ENCODE measurements around the gene GPX2.

The GPX2 gene

DNA sequence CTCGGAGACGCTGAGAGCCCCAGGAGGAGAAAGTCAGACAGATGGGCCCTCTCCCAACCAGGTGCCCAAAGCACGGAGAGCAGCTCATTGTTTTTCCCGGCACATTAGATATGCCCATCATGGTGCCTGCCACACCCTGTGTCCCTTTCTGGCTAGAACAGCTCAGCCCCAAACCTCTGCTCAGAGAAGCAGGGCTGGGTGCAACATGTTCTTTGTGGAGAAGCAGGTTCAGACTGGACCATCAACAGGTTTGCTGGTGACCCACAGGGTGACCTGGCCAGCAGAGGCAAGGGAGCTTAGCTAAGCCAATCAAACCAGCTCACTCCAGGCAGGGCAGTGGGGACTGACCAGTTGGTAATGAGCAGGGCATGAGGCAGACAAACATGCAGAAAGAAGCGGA is 16.2 kb upstream of the GPX2 start:
- DNase-seq, result no peak

DNA sequence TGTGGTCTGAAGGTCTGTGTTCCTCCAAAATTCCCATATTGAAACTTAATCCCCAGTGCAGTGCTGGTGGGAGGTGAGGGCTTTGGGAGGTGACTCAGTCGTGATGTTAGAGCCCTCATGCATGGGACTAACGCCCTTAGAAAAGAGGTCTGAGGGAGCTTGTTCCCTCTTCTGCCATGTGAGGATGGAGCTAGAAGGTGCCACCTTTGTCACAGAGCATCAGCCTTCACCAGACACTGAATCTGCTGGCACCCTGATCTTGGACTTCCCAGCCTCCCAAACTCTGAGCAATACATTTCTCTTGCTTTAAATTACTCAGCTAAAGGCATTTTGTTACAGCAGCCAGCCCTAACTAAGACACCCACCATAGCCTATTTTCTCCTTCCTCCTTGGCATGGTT is 15.7 kb upstream of the GPX2 start:
- DNase-seq, result no peak

DNA sequence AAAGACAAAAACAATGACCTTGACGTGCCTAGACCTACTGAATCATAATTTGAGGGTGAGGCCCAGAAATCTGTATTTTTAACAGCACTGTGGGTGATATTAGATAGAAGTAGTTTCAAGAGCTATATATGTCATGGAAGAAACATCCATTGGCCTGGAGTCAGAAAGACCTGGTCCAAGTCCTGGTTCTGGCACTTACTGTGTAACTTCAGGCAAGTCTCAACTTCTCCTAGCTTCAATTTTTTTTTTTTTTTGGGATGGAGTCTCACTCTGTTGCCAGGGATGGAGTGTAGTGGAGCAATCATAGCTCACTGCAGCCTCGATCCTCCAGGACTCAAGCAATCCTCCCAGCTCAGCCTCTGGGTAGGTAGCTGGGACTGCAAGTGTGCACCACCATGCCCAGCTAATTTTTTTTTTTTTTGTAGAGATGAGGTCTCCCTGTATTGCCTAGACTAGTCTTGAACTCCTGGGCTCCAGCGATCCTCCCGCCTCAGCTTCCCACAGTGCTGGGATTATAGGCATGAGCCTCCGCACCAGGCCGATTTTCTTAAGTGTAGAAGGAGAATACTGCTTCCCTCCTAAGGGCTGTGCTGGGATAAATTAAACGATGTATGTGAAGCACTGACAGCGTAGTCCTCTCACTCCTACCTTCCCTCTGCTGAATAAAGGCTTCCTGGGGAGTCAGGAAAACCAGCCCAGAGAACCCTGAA is 14.3 kb upstream of the GPX2 start:
- no peak for DNase-seq

DNA sequence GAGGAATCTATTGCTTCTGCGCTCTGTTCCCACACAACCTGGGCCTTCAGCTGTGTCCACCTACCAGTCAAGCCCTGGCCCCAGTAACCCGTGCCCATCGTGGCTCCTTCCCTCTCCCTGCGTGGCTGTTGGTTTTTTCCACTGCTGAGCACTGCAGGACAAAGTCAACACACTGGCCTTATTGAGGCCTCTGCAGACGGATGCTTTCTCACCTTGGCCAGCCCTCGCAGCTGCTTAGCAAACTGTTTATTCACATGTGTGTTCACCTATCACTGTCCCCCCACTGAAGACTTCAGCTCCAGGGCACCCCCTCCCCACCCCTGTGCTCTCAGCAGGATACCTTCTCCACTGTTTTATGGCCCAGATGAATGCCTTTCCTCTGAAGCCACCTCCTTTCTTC is 12.8 kb upstream of the GPX2 start:
- no peak for DNase-seq

DNA sequence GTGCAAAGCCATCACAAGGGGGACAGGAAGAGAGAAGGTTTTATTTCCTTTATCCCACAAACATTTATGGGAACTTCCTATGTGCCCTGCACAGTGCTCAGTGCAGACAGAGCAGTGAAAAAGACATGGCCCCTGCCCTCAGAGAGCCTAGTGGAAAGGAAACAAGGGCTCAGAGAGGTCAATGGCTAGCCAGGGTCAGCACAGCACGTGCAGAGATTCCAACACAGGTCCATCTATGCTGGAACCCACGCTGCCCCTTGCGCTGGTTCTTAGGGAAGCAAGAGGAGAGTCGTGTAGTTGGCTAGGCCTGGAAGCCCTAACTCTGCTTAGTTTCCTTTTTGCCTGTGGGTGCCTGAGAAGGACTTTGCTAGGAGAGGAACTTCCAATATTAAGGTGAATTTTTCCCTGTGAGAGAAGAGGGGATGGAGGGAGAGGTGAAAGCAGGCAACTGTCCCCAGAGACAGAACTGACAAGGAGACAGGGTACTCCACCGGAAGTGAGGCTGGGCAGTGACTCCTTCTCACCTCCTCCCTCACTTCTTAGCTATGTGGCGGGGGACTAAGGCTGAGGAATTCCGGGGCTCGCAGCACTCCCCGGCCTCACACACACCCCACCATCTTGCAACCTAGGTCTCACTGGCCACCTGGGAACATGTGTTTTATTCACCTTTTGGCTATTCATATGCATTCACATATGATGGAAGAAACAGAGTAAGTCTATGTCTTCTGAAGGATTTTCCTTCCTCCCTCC is 12.1 kb upstream of the GPX2 start:
- DNase-seq, result no peak

DNA sequence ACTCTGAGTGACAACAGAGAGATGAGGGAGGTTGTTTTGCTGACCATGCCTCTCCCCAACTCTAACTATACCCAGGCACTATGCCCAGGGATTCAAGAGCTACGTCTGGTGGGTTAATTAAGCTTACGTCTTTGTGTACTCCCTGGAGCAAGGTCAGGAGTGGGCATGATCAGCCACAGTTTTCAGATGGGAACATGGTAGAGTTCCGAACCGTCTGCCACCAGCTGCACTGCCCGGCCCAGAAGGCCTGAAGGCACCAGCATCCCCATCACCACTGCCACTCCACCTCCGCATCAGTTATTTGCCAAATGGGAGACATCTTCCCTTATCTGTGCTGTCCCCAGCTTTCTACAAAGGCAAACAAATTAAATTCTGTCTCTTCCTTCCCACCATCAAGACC is 11.1 kb upstream of the GPX2 start:
- DNase-seq, result no peak

DNA sequence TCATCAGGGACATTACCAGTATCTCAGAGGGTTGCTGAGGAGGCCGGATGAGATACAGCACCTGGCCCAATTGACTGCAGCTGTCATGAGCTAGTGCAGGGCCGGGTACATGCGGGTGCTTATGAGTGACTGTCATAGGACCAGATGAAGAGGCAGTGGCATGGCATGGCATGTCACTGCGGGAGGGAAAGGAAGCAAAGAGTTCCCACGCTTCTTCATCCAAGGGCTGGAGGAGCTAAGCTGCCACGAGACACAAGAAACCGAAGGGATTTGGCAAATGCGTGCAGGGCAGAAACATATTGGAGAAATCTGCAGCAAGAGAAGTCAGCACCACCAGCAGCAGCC is 10.7 kb upstream of the GPX2 start:
- DNase-seq, result no peak

DNA sequence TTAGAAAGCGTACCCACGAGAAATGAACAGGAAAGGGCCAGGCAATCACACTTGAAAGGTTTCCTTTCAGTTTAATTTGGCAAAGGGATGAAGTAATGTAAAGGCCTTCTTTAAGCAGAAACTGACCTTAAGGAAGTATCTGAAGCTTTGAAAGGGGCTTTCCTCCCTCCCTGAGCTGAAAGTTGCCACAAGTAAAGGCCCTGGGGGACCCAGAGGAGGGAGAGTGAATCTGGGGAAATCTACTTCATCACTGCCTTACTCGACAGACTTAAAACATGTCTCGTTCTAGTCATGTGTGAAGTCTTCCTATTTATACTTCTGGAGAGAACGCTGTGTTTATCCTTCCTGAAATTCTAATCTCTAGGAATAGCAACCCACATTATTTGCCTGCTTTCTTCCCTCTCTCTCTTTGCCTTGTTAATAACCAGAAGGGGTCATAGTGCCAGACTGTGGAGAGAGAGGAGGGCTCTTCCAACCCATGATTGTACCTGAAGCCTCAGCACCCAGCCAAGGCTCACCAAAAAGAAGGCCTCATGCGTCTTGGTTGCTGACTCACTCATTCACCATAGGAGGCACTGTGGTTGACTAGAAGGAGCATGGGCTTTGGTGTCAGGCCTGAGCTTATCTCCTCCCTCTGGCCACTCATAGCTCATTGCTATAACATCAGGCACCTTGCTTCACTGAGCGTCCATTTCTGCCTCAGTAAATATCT is 10.2 kb upstream of the GPX2 start:
- no peak for DNase-seq

DNA sequence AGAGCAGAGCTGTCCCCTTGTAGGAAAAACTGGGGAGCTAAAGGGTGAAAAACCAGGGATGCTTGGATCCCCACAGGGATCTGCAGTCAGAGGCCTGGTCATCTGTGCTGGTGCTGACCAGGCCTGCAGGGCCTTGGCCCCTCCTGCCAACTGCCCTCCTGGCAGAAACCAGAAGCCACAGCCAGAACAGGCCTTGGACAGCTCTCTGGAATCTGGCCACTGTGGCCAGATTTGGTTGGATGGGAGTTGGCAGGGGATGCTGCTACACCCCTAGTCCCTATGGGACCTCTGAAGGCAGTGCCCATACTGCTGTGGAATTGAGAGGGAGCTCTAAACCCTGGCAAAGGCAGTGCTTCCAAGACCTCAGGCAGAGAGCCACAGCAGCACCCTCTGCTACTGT is 9.2 kb upstream of the GPX2 start:
- DNase-seq, result no peak

DNA sequence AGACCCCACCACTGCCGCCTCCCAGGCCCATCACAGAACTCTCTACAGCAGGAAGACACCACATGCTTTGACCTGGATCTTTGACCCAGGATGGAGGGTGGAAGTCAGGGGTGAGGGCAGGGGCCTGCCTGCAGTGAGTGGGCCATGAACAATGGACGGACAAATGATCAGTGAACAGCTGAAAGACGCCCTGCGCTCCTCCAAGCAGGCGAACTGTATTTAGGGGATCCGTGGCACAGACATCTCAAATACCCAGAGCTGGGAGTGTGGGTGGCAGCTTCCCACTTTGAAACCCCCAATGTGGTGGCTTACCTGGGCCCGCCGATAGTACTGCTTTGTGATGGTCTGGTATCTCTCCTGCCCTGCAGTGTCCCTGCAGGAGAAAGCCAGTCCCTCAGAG is 8.7 kb upstream of the GPX2 start:
- no peak for DNase-seq

DNA sequence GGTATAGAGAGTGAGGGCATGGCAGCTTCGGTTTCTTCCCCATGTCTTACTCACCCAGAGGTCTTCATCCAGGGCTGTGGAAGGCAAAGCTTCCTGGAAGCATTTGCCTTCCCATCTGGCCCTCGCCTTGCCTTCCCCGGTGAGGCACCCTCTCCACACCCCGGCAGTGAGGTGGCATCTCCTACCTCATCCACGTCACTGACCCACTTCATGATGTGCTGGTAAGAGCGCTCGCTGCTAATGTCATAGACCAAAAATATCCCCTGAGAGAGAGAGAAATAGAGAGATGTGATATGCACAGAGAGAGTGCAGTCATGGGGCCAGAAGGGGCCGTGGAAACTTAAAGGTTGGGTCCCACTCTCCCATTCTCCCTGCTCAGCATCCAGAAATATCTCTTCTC is 8.3 kb upstream of the GPX2 start:
- no peak for DNase-seq

DNA sequence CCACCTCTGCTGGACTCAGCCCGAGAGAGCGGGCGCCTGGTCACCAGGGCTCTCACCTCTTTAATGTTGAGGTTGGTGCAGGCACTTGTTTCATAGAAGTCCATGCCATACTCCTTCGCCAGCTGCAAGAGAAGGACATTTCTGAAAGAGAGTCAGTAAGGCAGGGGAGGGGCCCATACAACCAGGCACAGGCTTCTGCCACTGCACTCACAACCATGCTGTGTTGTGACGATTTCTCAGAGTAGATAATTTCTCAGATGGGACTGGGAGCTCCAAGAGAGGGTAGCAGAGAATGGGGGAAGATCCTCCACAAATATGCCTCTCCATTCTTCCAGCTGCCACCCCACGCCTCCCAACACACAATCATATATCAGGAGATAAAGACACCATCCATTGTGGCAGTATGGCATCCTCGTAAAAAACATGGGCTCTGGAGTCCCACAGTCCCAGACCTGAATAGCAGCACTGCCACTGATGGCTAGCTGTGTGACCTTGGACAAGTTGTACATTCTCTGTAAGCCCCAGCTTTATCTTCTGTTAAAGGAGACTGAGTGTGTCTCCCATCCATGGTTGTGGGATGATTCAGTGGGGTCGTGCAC is 6.2 kb upstream of the GPX2 start:
- no peak for DNase-seq

DNA sequence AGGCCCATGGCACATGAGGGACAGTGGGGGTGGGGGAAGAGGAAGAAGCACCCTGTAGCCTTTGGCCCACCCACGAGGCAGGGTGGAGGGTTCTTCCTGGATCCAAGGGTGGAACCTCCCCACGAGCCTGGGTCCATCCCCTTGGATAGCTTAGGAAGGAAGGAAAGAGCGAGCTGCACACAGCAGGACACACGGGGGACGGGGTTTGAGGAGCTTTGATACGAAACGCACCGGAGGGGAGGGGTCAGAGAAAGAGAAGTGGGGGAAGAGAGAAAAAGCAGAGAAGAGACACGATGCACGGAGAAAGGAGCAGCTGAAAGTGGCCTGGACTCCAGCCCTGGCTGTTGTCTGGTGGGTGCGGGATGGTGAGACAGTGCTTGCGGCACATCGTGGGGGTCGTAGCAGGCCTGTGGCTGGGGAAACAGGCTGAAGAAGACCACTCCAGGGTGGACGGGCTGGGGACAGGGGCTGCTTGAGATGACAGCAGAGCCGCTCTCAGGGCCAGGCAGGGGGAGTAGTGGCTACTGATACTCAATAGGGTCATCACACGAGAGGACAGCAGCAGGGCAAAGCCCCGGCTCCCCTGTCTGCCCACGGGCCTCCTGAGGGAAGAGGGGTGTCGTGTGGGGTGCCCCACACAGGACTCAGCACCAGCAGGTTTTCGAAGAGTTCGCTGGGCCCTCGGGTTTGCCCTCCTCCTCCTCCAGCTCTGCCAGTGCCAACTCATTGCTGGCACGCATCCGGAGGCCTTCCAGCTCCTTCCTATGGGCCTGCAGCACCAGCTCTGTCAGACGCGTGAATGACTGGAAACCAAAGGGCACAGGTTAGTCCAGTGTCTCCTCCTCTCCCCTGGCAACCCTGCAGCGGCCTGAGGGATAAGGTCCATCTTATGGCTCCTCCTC is 5.4 kb upstream of the GPX2 start:
- no peak for DNase-seq

DNA sequence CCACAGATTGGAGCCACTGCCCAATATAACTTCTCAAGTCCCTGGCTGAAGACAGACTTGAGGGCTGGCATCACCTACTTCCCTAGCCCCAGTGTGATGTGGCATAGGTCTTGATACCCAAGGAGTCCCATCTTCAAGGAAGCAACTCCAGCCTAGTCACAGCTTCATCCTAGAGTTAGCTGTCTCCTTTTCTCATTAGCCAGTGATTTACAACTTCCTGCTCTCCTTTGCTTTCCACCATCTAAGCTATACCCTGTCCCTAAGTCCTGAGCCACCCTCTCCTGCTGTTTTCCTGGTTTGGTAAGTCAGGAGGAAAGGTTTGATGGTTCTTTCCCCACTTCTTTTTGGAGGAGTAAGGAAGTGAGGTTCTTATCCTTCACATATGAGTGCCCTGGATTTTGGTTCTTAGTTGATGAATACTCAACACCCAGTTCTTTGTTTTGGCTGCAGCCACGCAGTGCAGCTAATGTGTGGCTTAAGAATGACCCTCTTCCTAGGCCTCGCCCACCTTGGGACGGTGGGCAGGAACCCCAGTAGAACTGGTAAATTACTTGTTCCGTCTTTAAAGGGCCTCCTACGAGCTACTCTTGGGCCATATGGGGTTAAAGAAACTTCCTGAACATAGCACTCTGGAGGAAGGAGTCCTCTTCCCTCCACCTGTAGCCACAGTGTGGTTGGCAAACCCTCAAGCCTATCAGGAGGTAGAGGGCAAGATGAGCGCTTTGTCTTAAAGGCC is 3.9 kb upstream of the GPX2 start:
- DNase-seq, result no peak

DNA sequence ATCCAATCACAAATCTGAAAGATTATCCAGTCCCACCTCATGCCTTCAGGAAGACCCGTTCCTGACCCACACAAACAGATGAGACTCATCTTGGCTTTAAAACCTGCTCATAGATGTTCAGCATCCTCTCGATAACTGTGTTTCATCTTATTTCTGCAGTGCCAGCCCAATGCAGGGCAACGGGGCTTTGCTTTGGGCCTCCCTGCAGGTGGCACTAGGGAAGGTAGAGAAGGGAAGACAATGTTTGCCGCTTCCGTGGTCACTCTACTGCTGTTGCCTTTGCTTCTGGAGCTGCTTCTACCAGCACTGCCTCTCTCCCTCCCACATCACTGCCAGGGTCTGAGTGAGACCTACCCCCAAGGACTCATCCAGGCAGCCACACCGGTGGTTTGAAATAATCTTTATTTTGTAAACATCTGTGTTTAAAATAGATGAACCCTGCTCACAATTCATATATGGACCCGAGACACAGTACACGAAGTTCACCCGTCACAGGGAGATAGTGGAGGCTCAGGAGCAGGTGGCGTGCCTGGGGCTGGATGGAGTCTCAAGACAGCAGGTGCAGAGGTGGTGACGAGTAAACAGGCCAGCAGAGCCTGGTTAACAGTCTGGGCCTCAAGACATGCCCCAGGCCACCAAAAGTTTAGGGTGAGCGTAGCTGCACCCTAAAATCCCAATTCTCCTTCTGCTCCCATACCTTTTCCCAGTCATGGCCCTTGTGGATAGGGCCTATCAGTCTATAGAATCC is 3.1 kb upstream of the GPX2 start:
- no peak for DNase-seq

DNA sequence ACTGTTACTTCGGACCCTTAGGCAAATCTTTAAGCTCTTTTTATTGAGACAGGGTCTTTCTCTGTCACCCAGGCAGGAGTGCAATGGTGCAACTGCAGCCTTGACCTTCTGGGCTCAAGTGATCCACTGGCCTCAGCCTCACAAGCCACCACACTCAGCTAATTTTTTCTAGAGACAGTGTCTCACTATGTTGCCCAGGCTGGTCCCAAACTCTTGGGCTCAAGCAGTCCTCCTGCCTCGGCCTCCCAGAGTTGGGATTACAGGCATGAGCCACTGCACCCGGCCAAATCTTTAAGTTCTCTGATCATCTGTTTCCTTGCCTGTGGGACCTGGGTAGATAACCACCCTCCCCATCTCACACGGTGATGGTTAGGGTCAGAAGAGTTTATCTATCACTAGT is 2.3 kb upstream of the GPX2 start:
- DNase-seq, result no peak

DNA sequence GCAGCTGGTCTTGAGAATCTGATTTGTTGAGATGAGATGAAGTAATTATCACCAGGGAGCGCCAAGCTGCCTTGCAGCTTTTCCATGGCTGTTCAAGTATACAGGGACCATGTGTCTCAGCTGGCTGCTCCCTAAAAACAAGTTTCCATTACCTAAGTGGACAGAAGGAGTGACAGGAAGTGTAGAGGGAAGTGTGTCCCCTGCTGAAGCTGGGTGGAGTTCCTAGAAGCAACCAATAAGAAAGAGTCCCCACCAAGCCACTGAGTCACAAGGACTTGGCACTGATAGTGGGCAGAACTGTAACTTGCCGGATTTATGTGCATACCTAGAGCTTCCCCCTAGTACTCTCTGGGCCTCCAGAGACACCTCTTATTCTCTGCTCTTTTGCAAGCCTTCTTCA is 1.5 kb upstream of the GPX2 start:
- no peak for DNase-seq

DNA sequence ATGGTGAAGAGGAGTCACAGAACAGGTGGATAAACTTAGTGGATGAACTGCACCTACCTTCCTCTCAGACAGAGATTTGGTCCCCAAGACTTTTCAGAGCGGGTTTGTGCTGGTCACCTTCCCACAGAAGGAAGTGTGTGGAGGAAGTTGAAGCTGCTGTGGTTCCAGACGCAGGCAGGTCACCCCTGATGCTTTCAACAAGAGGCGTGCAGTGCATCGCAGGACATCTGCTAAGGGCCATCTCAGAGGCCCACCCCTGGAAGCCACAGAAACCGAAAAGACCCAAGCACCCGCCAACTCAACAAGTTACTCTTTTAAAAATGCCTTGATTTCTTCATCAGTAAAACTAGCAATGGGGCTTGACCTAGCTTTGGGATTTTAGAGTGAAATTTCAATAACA is 1.0 kb upstream of the GPX2 start:
- no peak for DNase-seq

DNA sequence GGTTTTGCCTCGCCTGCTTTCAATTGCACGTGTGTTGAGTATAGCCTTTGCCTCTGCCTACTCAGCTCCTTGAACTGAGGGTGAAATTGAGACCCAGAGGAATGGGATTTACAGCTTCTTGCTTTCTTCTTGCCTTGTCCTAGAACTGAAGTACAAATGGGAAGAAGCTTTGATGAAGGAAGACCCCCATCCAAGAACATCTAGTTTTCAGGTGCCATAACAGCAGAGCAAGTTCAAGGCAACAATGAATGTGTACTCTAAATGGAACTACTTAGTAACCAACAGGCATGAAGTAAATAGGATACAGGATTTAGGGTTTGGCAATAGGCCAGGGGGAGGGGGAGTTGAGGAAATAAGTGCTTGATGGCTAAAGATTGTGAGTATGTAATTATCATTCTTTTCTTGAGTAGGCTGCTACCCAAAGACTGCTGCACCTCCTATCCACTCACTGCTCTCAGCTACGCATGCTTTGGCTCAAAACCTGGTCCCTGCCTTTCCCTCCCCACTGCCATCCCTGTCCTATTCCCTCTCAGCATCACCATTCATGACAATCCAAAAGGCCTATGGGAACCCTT is 2.1 kb downstream of the GPX2 start:
- DNase-seq, result no peak

DNA sequence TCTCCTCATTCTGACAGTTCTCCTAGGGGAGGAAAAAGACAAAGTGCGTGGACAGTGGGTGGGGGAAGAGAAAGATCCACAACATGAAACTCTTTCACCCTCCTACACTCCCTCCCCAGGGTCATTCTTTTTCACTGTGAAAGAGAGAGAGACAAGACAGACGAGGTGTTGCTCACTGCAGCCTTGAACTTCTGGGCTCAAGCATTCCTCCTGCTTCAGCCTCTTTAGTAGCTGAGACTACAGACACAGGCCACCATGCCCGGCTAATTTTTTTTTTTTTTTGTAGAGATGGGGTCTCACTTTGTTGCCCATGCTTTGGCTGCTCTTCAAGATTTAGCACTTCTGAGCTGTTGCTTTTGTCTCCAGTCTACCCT is 2.7 kb downstream of the GPX2 start:
- no peak for DNase-seq

Measured in NCI-H1694 treated with DMSO at 0.1 percent for 48 hours (cell line).